Measurements from ENCODE around the gene ANKRD53.
"Not testable (repeated sequence)": the region's sequence is repeated elsewhere in the genome, so short reads cannot be mapped to it uniquely, and the experiment has no call there.

Gene ANKRD53

DNA sequence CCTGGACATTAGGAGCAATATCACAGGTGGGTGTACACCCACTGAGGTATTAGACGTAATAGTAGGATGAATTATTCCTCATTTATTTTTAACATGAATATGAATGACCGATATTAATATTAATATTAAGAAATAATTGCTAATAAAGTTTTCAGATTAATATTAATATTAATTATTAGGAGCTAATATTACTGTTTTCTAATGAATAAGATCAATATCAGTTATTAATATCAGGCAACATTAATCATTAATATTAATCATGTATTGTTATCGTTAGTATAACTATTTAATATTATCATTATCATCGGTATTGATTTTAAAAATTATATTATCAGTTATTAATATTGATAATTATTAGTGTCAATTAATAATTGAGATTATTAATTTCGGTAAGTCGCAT, 41.6 kb downstream of the ANKRD53 start:
- DNase-seq, result not testable (repeated sequence)

- not testable (repeated sequence) for DNase-seq
Measured at GRCh38 chr2:71021394-71021793, 43.0 kb downstream of the ANKRD53 start.

DNA sequence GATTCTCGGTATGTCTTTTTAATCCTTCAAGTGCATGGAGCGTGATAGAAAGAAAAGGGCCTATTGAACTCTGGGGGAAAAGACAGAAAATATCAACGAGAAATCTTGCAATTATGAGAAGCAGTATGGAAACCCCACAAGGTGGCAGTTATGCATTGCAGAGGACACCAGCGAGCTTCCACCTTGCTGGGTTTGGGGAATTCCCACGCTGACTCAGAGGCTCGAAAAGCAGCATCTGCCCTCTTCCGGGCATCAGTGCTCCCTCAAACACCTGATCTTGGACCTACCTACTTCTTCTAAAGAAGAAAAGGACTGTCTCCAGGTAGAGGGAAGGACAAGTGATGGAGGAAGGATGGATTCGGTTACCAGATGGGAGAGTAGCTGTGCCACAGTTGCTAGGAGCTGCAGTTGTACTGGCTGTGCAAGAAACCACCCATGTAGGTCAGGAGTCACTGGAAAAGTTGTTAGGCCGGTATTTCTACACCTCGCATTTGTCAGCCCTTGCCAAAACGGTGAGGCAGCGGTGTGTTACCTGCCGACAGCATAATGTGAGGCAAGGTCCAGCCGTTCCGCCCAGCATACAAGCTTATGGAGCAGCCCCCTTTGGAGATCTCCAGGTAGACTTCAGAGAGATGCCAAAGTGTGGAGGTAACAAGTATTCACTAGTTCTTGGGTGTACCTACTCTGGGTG, 45.3 kb downstream of the ANKRD53 start:
- DNase-seq, result not testable (repeated sequence)

Data from NCI-H446 treated with DMSO at 0.1 percent for 48 hours (cell line).